Medulla oblongata (tissue), 1 donor: ENCODE data around the gene ASCC3.
"Not testable (repeated sequence)": the region's sequence is repeated elsewhere in the genome, so short reads cannot be mapped to it uniquely, and the experiment has no call there.

Experiments
- DNase-seq: peaks from one replicate; pipeline ENCODE4 v3.0.0-alpha.2; 2015; ENCODE audit errors: extremely low spot score

ASCC3 gene

DNA sequence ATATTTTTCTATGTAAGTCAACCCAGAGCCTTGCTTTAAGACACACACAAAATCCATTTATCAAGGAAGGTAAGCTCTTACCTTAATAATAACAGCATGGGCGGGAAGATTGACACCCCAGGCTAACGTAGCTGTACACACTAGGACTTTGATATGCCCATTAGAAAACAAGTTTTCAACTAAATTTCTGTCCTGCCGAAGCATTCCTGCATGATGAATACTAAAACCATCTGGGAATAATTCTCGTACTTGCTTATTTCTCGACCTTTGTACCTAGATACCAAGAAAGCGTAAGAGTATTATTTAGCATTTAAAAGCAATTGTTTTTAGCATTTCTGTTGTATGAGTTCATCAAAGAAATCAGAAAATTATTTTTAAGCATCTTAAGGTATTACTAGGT is 218.9 kb downstream of the ASCC3 start:
- no peak for DNase-seq

DNA sequence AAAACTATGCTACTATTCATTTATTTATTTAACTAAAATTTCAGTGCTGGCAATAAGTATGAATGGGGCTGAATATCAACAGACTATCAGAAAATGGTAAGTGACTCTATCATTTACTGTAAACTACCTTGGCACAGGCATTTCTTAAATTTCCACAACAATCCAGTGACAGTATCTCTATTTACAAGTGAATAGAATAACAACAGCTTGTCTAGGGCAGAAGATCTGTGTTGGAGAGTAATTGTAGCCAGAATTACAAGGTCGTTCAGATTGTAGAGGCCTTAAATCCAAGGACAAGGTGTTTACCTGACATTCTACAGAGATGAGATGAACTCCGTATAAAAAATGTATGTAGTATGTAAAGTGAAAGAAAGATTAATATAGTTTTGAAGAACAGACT is 222.6 kb downstream of the ASCC3 start:
- no peak for DNase-seq

DNA sequence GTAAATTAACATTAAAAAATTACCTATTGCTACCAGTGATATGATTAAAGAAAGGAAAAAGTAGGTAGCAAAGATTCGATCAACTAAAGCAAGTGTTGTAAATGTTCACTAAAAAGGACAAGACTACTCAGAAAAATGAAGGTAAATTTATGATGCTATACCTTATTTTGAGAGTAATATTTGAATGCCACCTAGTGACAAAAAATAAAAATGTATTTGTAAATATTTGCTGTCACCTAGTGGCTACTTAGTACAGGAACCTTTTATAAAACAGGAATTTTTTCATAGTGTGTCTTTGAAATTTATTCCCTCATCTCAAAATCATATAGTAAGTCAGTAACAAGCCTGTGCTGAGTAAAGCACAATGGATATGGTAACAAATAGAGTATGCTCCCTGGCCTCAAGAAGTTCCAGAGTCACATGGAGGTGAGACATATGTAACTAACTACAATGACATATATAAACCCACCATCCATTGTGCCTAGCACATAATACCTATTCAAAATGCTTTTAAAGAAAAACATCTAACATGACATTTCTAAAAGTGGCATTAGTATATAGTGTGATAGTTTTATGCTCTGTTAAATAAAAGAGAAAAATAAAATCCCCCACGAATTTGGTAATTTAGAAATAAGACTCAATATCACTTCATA is 223.3 kb downstream of the ASCC3 start:
- peak; percentile 21 for DNase-seq

DNA sequence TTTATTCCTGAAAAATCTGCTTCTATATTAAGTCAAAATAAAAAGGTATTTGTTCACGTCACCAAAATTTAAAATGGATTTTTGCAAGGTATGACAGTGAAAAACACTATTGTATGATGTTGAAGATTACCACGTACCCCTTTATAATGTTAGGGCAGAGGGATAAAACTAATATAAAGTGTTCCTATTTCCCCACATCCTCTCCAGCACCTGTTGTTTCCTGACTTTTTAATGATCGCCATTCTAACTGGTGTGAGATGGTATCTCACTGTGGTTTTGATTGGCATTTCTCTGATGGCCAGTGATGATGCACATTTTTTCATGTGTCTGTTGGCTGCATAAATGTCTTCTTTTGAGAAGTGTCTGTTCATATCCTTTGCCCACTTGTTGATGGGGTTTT is 240.0 kb downstream of the ASCC3 start:
- not testable (repeated sequence) for DNase-seq

DNA sequence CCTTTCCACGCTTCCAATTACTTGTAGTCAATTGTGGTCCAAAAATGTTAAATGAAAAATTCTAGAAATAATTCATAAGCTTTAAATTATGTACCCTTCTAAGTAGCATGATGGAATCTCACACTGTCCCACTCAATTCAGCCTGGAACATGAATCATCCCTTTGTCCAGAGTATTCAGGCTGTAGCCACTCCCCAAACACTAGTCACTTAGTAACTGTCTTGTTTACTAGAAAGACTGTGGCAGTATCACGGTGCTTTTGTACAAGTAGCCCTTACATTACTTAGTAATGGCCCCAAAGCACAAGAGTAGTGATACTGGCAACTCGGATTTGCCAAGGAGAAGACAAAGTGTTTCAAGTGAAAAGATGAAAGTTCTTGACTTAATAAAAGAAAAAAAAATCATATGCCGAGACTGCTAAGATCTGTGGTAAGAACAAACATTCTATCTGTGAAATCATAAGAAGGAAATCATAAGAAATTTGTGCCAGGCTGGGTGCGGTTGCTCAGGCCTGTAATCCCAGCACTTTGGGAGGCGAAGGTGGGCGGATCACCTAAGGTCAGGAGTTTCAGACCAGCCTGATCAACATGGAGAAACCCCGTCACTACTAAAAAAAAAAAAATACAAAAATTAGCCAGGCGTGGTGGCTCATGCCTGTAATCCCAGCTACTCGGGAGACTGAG is 247.9 kb downstream of the ASCC3 start:
- peak; percentile 76 for DNase-seq

DNA sequence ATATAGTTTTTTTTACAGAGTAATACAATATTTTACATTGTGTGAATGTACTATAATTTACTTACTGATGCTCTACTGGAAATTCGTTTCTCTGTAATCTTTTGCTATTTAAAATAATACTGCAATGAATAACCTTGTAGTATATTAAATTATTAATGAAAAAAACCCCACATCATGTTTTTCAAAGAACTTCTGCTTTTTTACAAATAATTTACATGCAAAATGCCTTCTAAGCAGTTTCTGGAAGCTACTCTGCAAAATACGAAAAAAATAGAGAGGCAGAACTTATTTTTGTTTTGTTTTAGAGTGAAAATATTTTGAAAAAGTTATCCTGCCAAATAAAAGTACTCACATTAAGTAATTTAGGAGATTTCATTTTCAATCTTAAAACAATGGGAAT is 250.6 kb downstream of the ASCC3 start:
- DNase-seq = no peak

DNA sequence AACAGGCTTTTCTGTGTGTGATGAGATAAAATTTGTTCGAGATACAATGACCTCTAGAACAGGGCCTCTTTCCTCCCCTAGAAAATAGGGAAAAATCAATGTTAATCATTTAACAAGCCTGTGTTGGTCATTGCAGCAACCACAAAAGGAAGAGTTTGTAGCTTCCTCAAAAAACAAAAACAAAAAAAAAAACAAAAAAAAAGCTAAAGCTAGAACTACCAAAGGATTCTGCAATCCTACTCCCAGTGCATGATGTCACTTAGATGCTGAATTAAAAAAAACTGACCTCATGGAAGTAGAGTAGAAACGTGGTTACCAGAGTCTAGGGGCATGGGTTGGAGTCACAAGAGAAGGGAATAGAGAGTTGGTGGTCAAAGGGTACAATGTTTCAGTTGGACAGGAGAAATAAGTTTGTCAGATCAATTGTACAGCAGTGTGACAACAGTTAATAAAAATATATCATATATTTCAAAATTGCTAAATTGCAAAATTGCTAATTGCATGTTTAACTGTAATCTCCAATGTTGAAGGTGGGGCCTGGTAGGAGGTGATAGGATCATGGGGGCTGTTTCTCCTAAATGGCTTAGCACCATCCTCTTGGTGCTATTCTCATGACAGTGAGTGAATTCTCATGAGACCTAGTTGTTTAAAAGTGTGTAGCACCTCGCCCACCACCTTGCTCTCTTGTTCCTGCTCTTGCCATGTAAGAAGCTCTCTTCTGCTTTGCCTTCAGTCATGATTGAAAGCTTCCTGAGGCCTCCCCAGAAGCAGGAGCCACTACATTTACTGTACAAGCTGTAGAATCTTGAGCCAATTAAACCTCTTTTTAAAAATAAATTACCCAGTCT is 253.0 kb downstream of the ASCC3 start:
- DNase-seq = no peak

DNA sequence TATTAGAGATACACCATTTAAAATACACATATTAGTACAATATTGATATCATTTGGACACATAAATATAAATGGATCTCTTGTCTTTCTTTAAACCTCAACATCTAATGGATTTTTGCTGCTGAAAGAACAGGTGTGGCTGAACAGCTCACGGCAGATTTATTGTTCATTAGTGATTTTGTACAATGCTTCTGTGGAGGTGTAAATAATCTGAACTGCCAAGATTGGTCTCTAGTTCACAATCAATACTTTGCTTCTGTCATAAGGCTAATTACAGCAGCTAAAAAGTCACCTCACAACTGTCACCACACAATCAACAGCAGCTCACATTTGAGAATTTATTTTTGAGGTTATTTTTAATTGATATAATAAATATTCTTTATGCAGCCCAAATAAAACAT is 254.4 kb downstream of the ASCC3 start:
- DNase-seq = no peak

DNA sequence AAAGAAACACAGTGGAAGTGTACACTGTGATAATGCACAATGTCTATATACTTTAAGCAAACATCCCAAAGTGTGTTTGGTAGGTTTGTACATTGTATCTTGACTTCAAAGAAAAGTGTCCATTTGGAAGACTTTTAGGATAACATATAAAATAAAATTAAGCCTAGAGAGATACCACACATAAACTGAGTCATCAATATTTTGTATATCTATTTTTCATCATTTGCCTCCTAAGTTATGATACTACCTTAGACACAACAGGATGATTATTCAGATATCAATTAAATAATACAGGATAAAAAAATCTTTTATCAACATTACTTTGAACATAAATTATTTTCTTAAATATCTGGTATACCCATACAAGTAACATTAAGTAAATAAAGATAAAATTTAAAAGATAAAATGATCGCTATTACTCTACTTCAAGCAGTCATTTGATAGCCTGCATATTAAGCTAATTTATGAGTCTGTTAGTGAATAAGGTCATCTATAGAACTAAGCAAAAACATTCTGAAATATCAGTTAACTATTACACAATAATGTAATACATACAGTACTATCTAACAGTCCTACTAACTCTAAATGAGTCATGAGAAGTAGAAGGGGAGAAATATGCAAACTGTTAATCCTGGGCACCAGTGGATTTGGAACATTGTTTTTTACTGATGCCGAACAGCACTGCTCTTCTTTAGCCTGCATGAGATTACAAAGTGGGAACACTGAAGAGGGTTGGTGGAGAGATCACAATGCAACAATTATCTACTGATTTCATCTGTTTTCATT is 258.0 kb downstream of the ASCC3 start:
- peak; percentile 15 for DNase-seq

DNA sequence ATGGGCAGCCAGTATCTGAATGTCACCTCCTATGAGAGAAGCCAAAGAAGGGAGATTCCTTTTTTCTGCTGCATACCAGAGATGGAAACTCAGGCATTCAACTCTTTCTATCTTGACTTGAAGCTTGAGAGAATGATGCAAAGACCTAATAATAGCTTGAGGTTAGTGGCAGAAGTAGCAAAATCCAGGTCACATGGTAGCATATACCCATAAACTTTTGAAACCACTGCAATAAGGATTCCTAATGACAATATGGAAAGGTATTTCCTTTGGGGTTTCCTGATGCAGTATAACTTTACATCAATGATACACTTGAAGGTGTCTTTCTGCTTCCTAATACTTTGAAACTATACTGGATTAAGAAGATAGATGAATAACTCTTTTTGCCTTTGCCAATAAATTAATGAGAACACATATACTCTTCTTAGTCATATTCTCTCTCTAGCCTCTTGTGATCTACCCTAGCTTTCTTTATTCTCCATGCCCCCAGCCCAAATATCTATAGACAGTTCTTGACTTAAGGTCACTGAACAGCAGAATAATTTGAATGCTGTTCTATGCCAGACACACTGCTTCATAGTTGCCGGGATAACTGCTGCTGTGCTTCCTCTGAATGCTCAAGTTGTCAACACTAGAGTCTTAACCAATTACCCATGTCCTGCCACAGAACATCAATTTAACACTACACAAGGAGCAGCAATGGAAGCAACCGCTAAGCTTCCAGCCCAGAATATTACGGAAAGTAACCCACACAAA is 260.9 kb downstream of the ASCC3 start:
- no peak for DNase-seq

DNA sequence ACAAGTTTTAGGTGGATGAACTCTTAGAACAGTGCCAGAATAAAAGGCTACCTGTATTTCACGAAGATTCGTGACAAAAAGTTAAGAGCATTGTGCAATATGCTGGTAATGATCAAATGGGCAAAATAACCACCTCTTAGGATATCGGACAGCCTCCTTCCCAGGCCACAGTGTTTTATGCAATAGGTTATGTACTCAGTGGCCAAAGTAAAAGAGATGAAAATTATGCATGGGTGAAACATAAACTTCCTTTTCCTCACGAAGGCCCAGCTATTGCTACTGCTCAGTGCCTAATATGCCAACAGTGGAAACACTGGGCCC is 262.8 kb downstream of the ASCC3 start:
- DNase-seq = no peak

DNA sequence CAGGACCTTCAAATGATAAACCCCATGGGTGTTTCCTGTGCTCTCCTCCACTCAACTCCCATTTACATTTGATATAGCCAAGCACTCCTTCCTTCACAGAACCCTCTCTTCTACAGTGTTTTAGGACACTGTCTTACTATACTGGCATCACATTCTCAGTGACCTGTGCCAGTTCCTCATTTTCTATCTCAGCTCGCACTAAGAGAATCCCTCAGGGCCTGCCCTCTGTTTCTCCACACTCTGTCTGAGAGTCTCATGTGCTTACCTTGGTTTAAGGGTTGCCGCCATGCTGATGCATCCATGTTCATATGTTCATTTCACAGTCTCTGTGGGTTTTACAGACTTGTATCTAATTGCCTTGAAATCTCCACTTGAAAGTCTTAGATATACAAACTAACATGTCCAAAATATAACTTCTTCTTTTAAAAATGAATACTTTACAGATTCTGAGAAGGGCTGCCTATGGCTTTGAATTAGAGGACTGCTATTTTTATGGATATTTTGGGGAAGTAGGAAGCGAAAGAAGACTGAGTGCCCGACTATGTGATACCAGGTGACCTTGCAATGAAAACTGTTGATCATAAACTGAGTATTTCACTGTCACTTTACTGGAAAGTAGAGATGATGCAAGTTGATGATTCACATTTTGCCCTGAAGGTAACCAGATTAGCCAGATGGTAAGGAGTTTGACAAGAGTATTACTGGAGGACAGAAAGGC is 263.3 kb downstream of the ASCC3 start:
- DNase-seq = no peak

DNA sequence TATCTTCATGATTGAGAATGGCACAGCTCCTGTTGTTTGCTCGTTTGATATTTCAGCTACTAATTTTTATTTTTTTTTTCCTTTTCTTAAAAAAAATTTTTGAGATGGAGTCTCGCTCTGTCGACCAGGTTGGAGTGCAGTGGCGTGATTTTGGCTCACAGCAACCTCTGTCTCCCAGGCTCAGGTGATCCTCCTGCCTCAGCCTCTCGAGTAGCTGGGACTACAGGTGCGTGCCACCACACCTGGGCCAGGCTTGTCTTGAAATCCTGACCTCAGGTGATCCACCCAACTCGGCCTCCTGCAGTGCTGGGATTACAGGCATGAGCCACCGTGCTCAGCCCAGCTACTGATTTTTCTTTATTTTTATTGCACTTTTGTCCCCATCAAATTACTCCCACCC is 266.2 kb downstream of the ASCC3 start:
- no peak for DNase-seq

DNA sequence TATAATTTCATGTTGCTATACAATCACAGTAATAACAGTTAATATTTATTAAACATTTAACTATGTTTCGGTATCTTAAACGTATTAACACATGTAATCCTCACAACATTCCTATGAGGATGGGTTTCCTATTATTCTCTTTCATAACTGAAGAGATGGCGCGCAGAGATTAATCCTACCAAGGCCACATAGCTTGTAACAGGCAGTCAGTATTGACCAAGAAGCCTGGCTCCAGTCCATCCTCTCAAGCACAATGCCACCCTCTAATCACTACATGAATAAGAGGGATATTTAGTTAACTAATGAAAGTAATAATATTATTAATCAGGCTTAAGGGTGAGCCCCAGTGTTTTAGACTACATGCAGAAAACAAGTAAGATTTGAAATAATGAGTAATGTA is 266.7 kb downstream of the ASCC3 start:
- DNase-seq = no peak

DNA sequence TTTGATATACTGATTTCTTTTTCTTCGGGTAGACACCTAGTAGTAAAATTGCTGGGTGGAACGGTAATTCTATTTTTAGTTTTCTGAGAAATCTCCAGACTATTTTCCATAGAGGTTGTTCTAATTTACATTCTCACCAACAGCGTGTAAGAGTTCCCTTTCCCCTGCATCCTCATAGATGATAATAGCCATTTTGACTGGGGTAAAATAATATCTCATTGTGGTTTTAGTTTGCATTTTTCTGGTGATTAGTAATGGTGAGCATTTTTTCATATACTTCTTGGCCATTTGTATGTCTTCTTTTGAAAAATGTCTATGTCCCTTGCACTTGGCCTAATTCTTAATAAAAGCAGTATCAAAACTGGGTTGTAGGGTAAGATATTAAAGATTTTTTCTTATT is 267.5 kb downstream of the ASCC3 start:
- no peak for DNase-seq

DNA sequence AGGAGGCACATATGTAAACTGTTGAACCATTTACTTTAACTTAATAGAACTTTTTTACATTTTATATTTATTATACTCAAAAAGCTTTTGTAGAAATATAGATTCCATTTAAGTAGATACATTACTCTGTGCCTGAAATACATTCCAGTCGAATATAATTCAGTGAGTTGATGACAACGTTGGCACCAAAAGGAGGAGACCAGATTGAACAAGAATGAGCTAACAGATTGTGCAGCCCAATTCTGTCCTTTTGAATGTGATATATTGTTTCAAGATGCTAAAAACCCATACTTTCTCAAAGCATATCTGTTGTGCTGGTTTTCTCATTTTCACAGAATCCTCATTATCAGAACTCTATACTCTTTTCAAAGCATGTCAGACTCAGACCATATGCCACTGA is 269.0 kb downstream of the ASCC3 start:
- DNase-seq = no peak

DNA sequence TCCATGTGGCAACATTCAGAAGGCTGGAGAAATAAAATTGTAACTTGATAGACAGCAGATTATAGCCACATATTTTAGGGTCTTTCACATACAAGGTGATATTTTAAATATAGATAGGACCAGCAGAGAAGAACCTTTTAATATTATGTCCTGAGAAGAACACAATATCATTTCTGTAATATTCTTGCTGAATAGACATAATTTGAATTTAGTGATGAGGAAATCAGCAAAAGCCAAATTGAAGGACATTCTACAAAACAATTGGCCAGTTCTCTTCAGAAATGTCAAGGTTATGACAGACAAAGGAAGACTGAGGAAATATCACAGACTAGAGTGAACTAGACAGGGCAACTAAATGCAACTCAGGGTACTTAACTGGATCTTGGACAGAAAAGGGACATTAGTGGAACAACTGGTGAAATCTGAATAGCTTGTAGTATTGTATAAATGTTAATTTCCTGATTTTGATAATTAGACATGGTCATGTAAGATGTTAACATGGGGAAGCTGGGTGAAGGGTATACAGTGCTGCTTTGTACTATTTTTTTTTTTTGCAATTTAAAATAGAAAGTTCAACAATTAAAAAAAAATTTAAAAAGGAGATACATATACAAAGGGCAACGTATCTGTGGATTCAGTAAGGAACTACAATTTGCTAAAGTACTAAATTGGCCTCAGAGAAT is 281.9 kb downstream of the ASCC3 start:
- DNase-seq = no peak

DNA sequence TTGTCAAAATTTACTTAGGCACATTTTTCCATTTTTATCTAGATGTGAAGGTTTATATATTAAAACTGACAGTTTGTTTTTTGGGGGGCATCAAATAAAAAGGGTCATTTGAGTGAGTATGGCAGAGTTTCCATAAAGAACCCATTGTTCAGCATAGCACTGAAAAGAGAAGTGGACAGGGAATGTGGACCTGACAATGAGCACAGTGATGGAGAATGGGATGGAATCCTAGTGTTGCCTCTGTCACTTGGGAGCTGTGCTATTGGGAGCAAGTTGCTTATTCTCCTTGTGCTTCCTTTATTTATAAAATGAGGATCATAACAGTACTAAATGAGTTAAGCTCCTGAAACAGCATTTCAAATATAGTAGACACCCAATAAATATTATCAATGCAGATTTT is 285.7 kb downstream of the ASCC3 start:
- peak; percentile 53 for DNase-seq

DNA sequence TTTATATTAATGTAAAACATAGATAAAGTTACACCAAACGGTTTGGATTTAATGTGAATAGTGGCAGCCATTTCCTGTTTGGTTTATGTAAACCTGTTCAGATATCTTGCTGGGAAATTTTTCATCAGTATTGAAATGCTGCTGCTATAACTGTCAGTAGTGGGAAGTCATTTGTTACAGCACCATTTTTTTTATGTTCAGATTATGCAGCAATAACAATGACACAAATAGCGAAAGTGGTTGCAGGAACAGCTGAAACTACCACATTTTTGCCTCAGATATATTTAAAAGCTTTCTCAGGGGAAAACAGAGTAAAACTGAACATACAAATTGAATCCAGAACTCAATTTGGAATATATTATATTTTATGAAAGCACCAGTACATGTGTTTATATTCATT is 287.6 kb downstream of the ASCC3 start:
- DNase-seq = no peak

DNA sequence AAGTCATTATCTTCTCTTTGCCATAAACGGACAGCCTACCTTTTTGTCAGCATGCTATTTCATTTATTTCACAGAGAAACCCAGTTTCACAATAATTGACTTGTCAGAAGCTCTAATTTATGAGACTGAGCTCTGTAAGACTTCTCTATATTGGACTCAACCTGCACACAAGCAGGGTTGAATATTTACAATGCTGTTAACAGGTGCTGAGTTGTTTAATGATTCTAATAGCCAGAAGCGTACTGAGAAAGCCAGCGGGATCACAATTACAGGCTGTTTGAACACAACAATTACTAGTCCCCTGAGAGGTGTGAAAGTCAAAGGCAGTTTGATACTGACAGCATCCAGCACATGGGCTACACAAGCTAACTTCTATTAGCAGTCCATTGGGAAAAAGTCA is 288.2 kb downstream of the ASCC3 start:
- no peak for DNase-seq
